ENCODE measurements around the gene GPC6. TPM values are rescaled to one million over a fixed set of nuclear protein-coding genes. Genes with fewer than 3 reads are reported as not detected.

GPC6 gene
- total RNA-seq, 6 donors from 2014 or later: 1.3 to 7.3 (median 3.4) TPM

- no peak for ATAC-seq (ENCODE audit: low FRiP score in 2 of 2)
- H3K36me3 ChIP-seq: no peaks in the 10 kb centered on the region
- WGBS, 2 donors: 57% methylated on average over 2 of the region's 2 CpGs
- no peaks in the 10 kb centered on the region for H3K4me1 ChIP-seq
- DNase-seq: no peak
- no peaks in the 10 kb centered on the region for H3K27me3 ChIP-seq
- no peaks in the 10 kb centered on the region for H3K9me3 ChIP-seq
- H3K27ac ChIP-seq: no peak overlapping the region
- H3K4me3 ChIP-seq: no peak overlapping the region
- TF ChIP-seq POLR2AphosphoS5 (IDR thresholded peaks at IDR 0.05) (no peak), POLR2A (IDR thresholded peaks at IDR 0.05) (no peak), CTCF (IDR thresholded peaks at IDR 0.05) (no peak), EP300 (IDR thresholded peaks at IDR 0.05) (no peak)
These were observed 203.8 kb downstream of the GPC6 start for GRCh38 chr13:93430381-93430780.

- DNase-seq: no peak
- TF ChIP-seq CTCF (IDR thresholded peaks at IDR 0.05) (no peak), POLR2AphosphoS5 (IDR thresholded peaks at IDR 0.05) (no peak), POLR2A (IDR thresholded peaks at IDR 0.05) (no peak), EP300 (IDR thresholded peaks at IDR 0.05) (no peak)
- H3K9me3 ChIP-seq: no peaks in the 10 kb centered on the region
- H3K27ac ChIP-seq: no peak overlapping the region
- no peaks in the 10 kb centered on the region for H3K4me1 ChIP-seq
- no peak overlapping the region for H3K4me3 ChIP-seq
- no peaks in the 10 kb centered on the region for H3K27me3 ChIP-seq
- ATAC-seq (ENCODE audit: low FRiP score in 2 of 2): no peak
- WGBS, 2 donors: 70 to 72% methylated on average over 3 of the region's 3 CpGs
- no peaks in the 10 kb centered on the region for H3K36me3 ChIP-seq
These were observed 209.0 kb downstream of the GPC6 start for GRCh38 chr13:93435651-93436050.

GRCh38 chr13:93437081-93437480, 210.5 kb downstream of the GPC6 start:
- Histone ChIP-seq H3K9me3 (no peaks in the 10 kb centered on the region), H3K27ac (no peak overlapping the region), H3K4me1 (no peaks in the 10 kb centered on the region), H3K4me3 (no peak overlapping the region), H3K27me3 (no peaks in the 10 kb centered on the region), H3K36me3 (no peaks in the 10 kb centered on the region)
- ATAC-seq (ENCODE audit: low FRiP score in 2 of 2) (no peak), DNase-seq (no peak)
- TF ChIP-seq POLR2AphosphoS5 (IDR thresholded peaks at IDR 0.05): no peak
- no peak for TF ChIP-seq POLR2A (IDR thresholded peaks at IDR 0.05)
- no peak for TF ChIP-seq CTCF (IDR thresholded peaks at IDR 0.05)
- no peak for TF ChIP-seq EP300 (IDR thresholded peaks at IDR 0.05)
- WGBS, 2 donors: 80 to 84% methylated on average over 4 of the region's 4 CpGs

GRCh38 chr13:93446238-93446637, 219.6 kb downstream of the GPC6 start:
- Histone ChIP-seq H3K27ac (no peak overlapping the region), H3K27me3 (no peaks in the 10 kb centered on the region), H3K36me3 (no peaks in the 10 kb centered on the region), H3K9me3 (no peaks in the 10 kb centered on the region), H3K4me3 (no peak overlapping the region), H3K4me1 (no peaks in the 10 kb centered on the region)
- 69 to 77% methylated on average over 2 of the region's 2 CpGs for WGBS, 2 donors
- ATAC-seq (ENCODE audit: low FRiP score in 2 of 2) (no peak), DNase-seq (no peak)
- TF ChIP-seq CTCF (IDR thresholded peaks at IDR 0.05) (no peak), POLR2A (IDR thresholded peaks at IDR 0.05) (no peak), POLR2AphosphoS5 (IDR thresholded peaks at IDR 0.05) (no peak), EP300 (IDR thresholded peaks at IDR 0.05) (no peak)

GRCh38 chr13:93450191-93450621, 223.6 kb downstream of the GPC6 start:
- Histone ChIP-seq H3K27ac (no peak overlapping the region), H3K4me1 (no peaks in the 10 kb centered on the region), H3K4me3 (no peak overlapping the region), H3K36me3 (no peaks in the 10 kb centered on the region), H3K9me3 (no peaks in the 10 kb centered on the region), H3K27me3 (no peaks in the 10 kb centered on the region)
- no peak for DNase-seq
- no peak for ATAC-seq (ENCODE audit: low FRiP score in 2 of 2)
- TF ChIP-seq CTCF (IDR thresholded peaks at IDR 0.05) (no peak), POLR2AphosphoS5 (IDR thresholded peaks at IDR 0.05) (no peak), EP300 (IDR thresholded peaks at IDR 0.05) (no peak), POLR2A (IDR thresholded peaks at IDR 0.05) (no peak)
